ENCODE data around the gene DUSP1. TPM values are rescaled to one million over a fixed set of nuclear protein-coding genes. Genes with fewer than 3 reads are reported as not detected.

Gene DUSP1
- total RNA-seq, 1 donor from 2014 or later: 50.9 TPM

GRCh38 chr5:172751761-172752510 is 19.1 kb downstream of the DUSP1 start:
- TF ChIP-seq, protein P1, sequence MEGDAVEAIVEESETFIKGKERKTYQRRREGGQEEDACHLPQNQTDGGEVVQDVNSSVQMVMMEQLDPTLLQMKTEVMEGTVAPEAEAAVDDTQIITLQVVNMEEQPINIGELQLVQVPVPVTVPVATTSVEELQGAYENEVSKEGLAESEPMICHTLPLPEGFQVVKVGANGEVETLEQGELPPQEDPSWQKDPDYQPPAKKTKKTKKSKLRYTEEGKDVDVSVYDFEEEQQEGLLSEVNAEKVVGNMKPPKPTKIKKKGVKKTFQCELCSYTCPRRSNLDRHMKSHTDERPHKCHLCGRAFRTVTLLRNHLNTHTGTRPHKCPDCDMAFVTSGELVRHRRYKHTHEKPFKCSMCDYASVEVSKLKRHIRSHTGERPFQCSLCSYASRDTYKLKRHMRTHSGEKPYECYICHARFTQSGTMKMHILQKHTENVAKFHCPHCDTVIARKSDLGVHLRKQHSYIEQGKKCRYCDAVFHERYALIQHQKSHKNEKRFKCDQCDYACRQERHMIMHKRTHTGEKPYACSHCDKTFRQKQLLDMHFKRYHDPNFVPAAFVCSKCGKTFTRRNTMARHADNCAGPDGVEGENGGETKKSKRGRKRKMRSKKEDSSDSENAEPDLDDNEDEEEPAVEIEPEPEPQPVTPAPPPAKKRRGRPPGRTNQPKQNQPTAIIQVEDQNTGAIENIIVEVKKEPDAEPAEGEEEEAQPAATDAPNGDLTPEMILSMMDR (conservative IDR thresholded peaks at IDR 0.05): no peak
- Mint-ChIP-seq H3K4me1 (ENCODE audit: unreplicated experiment) (peaks cover 5% of the 10 kb centered on the region), H3K27me3 (no peaks in the 10 kb centered on the region), H3K4me3 (no peak overlapping the region), H3K36me3 (no peaks in the 10 kb centered on the region), H3K27ac (no peak overlapping the region), H3K9me3 (no peaks in the 10 kb centered on the region)
- no peak for DNase-seq (ENCODE audit: extremely low spot score, unreplicated experiment)

DNA sequence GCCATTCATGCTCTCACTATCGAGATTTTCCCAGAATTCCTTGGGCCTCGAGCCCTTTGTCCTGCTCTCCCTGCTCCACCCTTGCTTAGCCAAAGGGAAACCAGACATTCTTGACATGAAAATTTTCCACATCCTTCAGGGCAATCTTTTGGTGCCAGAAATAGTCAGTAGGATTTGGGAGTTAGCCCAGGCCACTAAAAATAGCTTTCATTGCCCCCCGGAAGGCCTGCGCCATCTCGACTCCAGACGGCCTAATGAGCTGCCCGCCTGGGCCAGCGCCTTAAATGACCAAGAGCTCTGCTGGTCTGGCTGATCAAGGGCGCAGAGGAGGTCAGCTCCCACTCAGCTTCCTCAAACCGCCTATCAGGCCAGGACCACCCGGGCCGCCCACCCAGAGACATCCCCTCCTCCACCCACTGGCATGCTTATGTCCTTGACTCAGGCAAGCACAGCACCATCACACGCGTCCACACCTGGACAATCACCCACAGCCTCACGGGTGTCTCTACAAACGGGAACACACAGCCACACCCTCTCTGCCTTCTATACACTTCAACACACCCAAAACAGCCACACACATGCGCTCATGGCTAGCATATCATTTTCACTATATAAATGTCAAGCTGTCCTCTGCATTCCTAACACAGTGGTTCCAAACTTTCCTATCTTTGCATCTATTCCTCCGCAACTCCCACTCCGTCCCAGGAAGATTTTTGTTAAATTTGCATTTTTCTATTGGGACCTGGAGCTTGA is 20.9 kb downstream of the DUSP1 start:
- TF ChIP-seq, protein P1 (conservative IDR thresholded peaks at IDR 0.05): no peak
- no peaks in the 10 kb centered on the region for H3K9me3 Mint-ChIP-seq

GRCh38 chr5:172749076-172749475 is 21.9 kb downstream of the DUSP1 start:
- Mint-ChIP-seq H3K9me3 (no peaks in the 10 kb centered on the region), H3K36me3 (no peaks in the 10 kb centered on the region), H3K27ac (no peak overlapping the region), H3K4me1 (ENCODE audit: unreplicated experiment) (peaks cover 9% of the 10 kb centered on the region), H3K27me3 (no peaks in the 10 kb centered on the region), H3K4me3 (no peak overlapping the region)
- DNase-seq (ENCODE audit: extremely low spot score, unreplicated experiment): no peak
- TF ChIP-seq, protein P1 (conservative IDR thresholded peaks at IDR 0.05): no peak

More for the DNA sequence above, 20.9 kb downstream of the DUSP1 start:
- no peak for DNase-seq (ENCODE audit: extremely low spot score, unreplicated experiment)
- no peak overlapping the region for H3K27ac Mint-ChIP-seq
- H3K36me3 Mint-ChIP-seq: no peaks in the 10 kb centered on the region
- no peak overlapping the region for H3K4me3 Mint-ChIP-seq
- H3K27me3 Mint-ChIP-seq: no peaks in the 10 kb centered on the region
- H3K4me1 Mint-ChIP-seq (ENCODE audit: unreplicated experiment): peaks cover 5% of the 10 kb centered on the region

DNA sequence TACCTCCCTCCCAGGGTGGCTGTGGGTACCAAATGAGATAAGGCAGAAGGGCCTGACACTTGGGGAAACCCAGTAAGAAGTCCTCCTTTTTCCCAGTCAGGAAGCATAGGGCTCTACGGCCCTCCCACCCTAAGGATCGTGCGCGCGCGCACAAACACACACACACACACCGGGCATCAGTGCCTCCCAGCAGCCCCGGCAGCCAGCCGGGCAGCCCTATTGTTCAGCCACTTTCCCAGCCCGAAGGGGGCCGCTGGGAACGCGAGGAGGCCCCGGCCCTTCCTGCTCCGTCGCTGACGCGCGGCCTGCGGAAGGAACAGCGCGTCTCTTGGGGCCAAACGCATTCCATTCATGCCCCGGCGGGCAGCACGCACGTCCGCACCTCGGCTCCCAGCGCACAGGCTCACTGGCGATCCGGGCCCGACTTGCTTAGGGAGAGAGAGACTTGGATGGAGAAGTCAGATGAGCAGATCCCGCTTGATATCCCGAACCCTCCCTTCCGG is 22.6 kb downstream of the DUSP1 start:
- DNase-seq (ENCODE audit: extremely low spot score, unreplicated experiment): no peak
- H3K27ac Mint-ChIP-seq: no peak overlapping the region

GRCh38 chr5:172747471-172747870 is 23.5 kb downstream of the DUSP1 start:
- DNase-seq (ENCODE audit: extremely low spot score, unreplicated experiment): no peak
- Mint-ChIP-seq H3K27ac (no peak overlapping the region), H3K9me3 (no peaks in the 10 kb centered on the region), H3K4me3 (no peak overlapping the region), H3K4me1 (ENCODE audit: unreplicated experiment) (peaks cover 9% of the 10 kb centered on the region), H3K27me3 (no peaks in the 10 kb centered on the region), H3K36me3 (no peaks in the 10 kb centered on the region)
- TF ChIP-seq, protein P1 (conservative IDR thresholded peaks at IDR 0.05): no peak

More for the DNA sequence above, 22.6 kb downstream of the DUSP1 start:
- no peaks in the 10 kb centered on the region for H3K36me3 Mint-ChIP-seq
- H3K9me3 Mint-ChIP-seq: no peaks in the 10 kb centered on the region
- no peaks in the 10 kb centered on the region for H3K27me3 Mint-ChIP-seq
- TF ChIP-seq, protein P1 (conservative IDR thresholded peaks at IDR 0.05): no peak
- H3K4me1 Mint-ChIP-seq (ENCODE audit: unreplicated experiment): peaks cover 9% of the 10 kb centered on the region
- no peak overlapping the region for H3K4me3 Mint-ChIP-seq

All from type B pancreatic cell (in vitro differentiated cells).